Transverse colon (tissue), 4 donors: Measurements from ENCODE around the gene ITIH5. TPM values are rescaled to one million over a fixed set of nuclear protein-coding genes. Genes with fewer than 3 reads are reported as not detected.

Experiments used
- DNase-seq: peaks from one replicate; pipeline ENCODE4 v3.0.0-alpha.2; 2019
- H3K27ac ChIP-seq, 4 donors: fragments of 200-600 bp; sonication (generic); 2 replicates each; pipeline ENCODE4 v1.5.1; 2016 to 2018; ENCODE audit warnings: inconsistent platforms in 4 of 4
- H3K27me3 ChIP-seq: fragments of 200-600 bp; sonication (generic); 2 replicates; pipeline ENCODE4 v1.5.1; 2017; ENCODE audit warnings: inconsistent platforms
- H3K36me3 ChIP-seq, 4 donors: fragments of 200-600 bp; sonication (generic); 2 replicates each; pipeline ENCODE4 v1.5.1; 2017 to 2019; ENCODE audit warnings: inconsistent platforms in 4 of 4
- H3K4me1 ChIP-seq, 4 donors: fragments of 200-600 bp; sonication (generic); 2 replicates each; pipeline ENCODE4 v1.5.1; 2017 to 2020; ENCODE audit warnings: inconsistent platforms in 4 of 4
- H3K4me3 ChIP-seq, 4 donors: fragments of 200-600 bp; sonication (generic); 1 replicate in 1 of 4; 2 replicates in 3 of 4; pipeline versions ENCODE4 v1.5.1 to v1.6.1; 2017 to 2019; ENCODE audit warnings: inconsistent platforms in 4 of 4
- H3K9me3 ChIP-seq, 2 donors: fragments of 200-600 bp; sonication (generic); 2 replicates each; pipeline ENCODE4 v1.5.1; 2017 to 2019; ENCODE audit warnings: inconsistent platforms in 2 of 2
- EP300 ChIP-seq: sonication (generic); formaldehyde crosslinking; IDR thresholded peaks from one replicate; pipeline ENCODE4 v1.6.1; 2017; ENCODE audit warnings: antibody characterized with exemption, low read depth
- POLR2A ChIP-seq: fragments of 450-650 bp; IDR thresholded peaks from one replicate; pipeline ENCODE4 v1.6.1; 2016; ENCODE audit warnings: antibody characterized with exemption, mild to moderate bottlenecking, moderate library complexity
- POLR2AphosphoS5 ChIP-seq, 3 donors: sonication (generic); formaldehyde crosslinking; IDR thresholded peaks; one replicate each; pipeline ENCODE4 v1.6.1; 2016; ENCODE audit warnings: antibody characterized with exemption in 3 of 3
- WGBS, 2 donors: methylation state at CpG; one replicate each; pipeline ENCODE4 v1.1.5; 2018; ENCODE audit warnings: low coverage in 1 of 2; 5-methylcytosine and 5-hydroxymethylcytosine counted together
- in situ Hi-C, 4 donors: fragments of 200-750 bp; cut with MboI; loops; one replicate each; pipeline versions ENCODE4 v1.15.0 to v1.15.1; 2017; ENCODE audit warnings: low sequenced_read_pairs in 3 of 4, low pct_ligation_motif_present in 1 of 4, low pct_unique_long_range_greater_than_20kb in 1 of 4
- intact Hi-C: fragments of 100-400 bp; cut with DNase I; formaldehyde crosslinking; loops from one replicate; pipeline ENCODE4 v1.15.1; 2023; ENCODE audit warnings: low total_unique reads
- total RNA-seq, 4 donors: library from RNA; depleted of rRNA; stranded (reverse); fragments of >200 nt; gene quantifications; one replicate each; pipeline ENCODE4 v1.1.0, GENCODE V29; 2016
- TF ChIP-seq, protein P1 (sequence below), 5 experiments: fragments of 200-600 bp in 3 of 5; fragments of 450-650 bp in 2 of 5; sonication (generic) in 3 of 5; IDR thresholded peaks; 1 replicate in 2 of 5; 2 replicates in 3 of 5; pipeline ENCODE4 v1.5.1; 2016 to 2017; ENCODE audit warnings: antibody characterized with exemption in 5 of 5, inconsistent platforms in 3 of 5, mild to moderate bottlenecking in 2 of 5, moderate library complexity in 1 of 5

ITIH5 gene
- total RNA-seq, 4 donors from 2014 or later = 13.2 to 169 (median 17.0) TPM

- H3K9me3 ChIP-seq = no peaks in the 10 kb centered on the region
- DNase-seq = no peak
- H3K36me3 ChIP-seq = no peaks in the 10 kb centered on the region
- peaks cover 0 to 26% (median 9%) of the 10 kb centered on the region in 4 donors for H3K4me1 ChIP-seq
- H3K27ac ChIP-seq = peak overlapping the region in 2 of 4 donors; percentile 60 to 76
- in situ Hi-C loops = no loop called here
- 69 to 75% methylated on average over 4 of the region's 4 CpGs for WGBS, 2 donors
- H3K27me3 ChIP-seq = no peaks in the 10 kb centered on the region
- H3K4me3 ChIP-seq = no peak overlapping the region
- TF ChIP-seq, protein P1, sequence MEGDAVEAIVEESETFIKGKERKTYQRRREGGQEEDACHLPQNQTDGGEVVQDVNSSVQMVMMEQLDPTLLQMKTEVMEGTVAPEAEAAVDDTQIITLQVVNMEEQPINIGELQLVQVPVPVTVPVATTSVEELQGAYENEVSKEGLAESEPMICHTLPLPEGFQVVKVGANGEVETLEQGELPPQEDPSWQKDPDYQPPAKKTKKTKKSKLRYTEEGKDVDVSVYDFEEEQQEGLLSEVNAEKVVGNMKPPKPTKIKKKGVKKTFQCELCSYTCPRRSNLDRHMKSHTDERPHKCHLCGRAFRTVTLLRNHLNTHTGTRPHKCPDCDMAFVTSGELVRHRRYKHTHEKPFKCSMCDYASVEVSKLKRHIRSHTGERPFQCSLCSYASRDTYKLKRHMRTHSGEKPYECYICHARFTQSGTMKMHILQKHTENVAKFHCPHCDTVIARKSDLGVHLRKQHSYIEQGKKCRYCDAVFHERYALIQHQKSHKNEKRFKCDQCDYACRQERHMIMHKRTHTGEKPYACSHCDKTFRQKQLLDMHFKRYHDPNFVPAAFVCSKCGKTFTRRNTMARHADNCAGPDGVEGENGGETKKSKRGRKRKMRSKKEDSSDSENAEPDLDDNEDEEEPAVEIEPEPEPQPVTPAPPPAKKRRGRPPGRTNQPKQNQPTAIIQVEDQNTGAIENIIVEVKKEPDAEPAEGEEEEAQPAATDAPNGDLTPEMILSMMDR (IDR thresholded peaks at IDR 0.05) = no peak
- TF ChIP-seq POLR2A (no peak), POLR2AphosphoS5 (IDR thresholded peaks at IDR 0.05) (no peak), EP300 (no peak)
- intact Hi-C loops = no loop called here
Measured at GRCh38 chr10:7545261-7545660, 121.5 kb downstream of the ITIH5 start.

DNA sequence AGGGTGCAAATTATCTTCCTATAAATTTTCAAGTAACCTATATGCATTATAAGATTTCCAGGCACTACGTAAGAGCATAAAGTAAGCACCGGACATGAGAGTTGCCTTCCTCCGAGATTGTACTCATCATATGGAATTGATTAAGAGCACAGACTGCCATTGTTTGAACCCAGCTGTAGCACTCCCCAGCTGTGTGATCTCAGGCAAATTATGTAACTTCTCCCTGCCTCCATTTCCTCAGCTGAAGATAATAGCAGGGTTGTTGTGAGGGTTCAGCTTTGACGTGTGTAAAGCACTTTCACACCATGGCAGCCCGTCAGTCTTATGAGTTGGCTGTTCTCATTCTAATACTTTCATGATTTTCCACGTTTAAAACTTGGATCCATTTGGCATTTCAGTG lies 122.6 kb downstream of the ITIH5 start:
- H3K27me3 ChIP-seq = no peaks in the 10 kb centered on the region
- in situ Hi-C loops = no loop called here
- intact Hi-C loops = no loop called here

GRCh38 chr10:7542189-7542914 lies 124.4 kb downstream of the ITIH5 start:
- 55 to 62% methylated on average over 5 to 6 of the region's 6 CpGs for WGBS, 2 donors
- TF ChIP-seq POLR2A (no peak), EP300 (no peak), POLR2AphosphoS5 (IDR thresholded peaks at IDR 0.05) (no peak)
- TF ChIP-seq, protein P1 (IDR thresholded peaks at IDR 0.05) = no peak
- DNase-seq = no peak
- intact Hi-C loops (no loop called here), in situ Hi-C loops (no loop called here)
- Histone ChIP-seq H3K9me3 (no peaks in the 10 kb centered on the region), H3K27ac (peak overlapping the region; percentile 72 to 85 (median 75)), H3K27me3 (no peaks in the 10 kb centered on the region), H3K4me1 (peaks cover 0 to 26% (median 9%) of the 10 kb centered on the region in 4 donors), H3K4me3 (no peak overlapping the region), H3K36me3 (no peaks in the 10 kb centered on the region)

More for the DNA sequence above, 122.6 kb downstream of the ITIH5 start:
- Histone ChIP-seq H3K4me3 (no peak overlapping the region), H3K36me3 (no peaks in the 10 kb centered on the region), H3K9me3 (no peaks in the 10 kb centered on the region), H3K4me1 (peaks cover 0 to 26% (median 9%) of the 10 kb centered on the region in 4 donors), H3K27ac (peak overlapping the region in 2 of 4 donors; percentile 1 to 72)
- no peak for DNase-seq
- TF ChIP-seq POLR2A = no peak
- no peak for TF ChIP-seq POLR2AphosphoS5 (IDR thresholded peaks at IDR 0.05)
- TF ChIP-seq EP300 = no peak
- 76 to 94% methylated on average over 2 to 6 of the region's 6 CpGs for WGBS, 2 donors

DNA sequence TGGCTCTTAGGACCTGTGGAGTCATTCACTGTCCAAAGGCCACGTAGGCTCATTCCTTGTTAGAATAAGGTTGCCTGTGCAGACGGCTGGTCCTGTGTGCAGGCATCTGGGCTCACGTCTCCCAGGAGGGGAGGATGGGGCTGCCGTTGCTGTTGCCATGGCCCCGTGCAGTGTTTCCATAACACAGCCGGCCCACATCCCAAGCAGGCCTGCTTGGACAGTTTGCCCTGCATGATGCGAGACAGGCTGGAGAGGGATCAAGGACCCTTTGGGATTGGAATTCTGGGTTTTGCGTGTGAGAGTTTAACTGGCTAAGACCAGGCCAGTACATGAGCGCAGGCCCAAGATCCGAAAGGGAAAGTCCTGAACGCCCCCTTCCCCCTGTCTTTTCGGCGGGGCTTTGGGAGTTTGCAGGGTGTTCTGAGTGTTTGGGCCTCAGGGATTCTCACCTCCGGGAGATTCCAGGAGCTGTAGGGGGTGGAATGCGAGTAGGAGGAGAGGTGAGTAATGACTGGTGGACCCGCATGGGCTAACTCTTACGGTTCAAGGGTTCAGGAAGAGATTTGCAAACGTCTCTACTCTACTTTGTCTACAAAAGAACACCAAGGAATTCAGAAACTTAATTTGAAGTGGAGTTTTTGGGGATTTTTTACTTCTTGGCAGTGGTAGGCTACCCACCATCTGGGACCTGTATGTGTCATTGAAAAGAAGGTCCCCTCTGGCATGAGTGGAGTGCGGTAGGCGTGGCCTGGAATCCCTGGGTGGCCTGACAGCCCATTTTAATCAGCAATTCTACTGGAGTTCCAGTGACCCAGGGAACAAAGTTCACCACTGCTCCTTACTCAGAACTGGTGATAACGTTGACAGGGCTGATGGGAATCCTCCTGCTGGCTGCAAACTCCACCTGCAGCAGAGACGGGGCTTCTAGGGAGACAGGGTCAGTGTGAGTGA lies 125.4 kb downstream of the ITIH5 start:
- Histone ChIP-seq H3K36me3 (no peaks in the 10 kb centered on the region), H3K4me3 (no peak overlapping the region), H3K27ac (peak overlapping the region; percentile 72 to 85 (median 75)), H3K27me3 (no peaks in the 10 kb centered on the region), H3K4me1 (peaks cover 0 to 26% (median 9%) of the 10 kb centered on the region in 4 donors), H3K9me3 (no peaks in the 10 kb centered on the region)
- in situ Hi-C loops (no loop called here), intact Hi-C loops (no loop called here)
- 50 to 59% methylated on average over 4 to 22 of the region's 22 CpGs for WGBS, 2 donors
- TF ChIP-seq EP300 (no peak), POLR2AphosphoS5 (IDR thresholded peaks at IDR 0.05) (peak; percentile 35 to 73 (median 47)), POLR2A (no peak)
- TF ChIP-seq, protein P1 (IDR thresholded peaks at IDR 0.05) = no peak
- peak; percentile 48 for DNase-seq
